Kidney (tissue), 14 donors: ENCODE data around the gene JAZF1. TPM values are rescaled to one million over a fixed set of nuclear protein-coding genes. Genes with fewer than 3 reads are reported as not detected.

Experiments used
- DNase-seq, 5 donors: peaks; one replicate each; pipeline ENCODE4 v3.0.0-alpha.2; 2013 to 2020
- FAIRE-seq: peaks from 2 replicates; lab custom pipeline; 2012; peaks lifted over from hg19 to GRCh38; lab: Jason Lieb, UNC
- H3K27ac ChIP-seq, 2 donors: one replicate each; pipeline ENCODE4 v1.7.0; 2013; ENCODE audit warnings: low read depth in 2 of 2, low read length in 2 of 2, inconsistent platforms in 1 of 2
- H3K27me3 ChIP-seq: one replicate; pipeline ENCODE4 v1.7.1; 2013; ENCODE audit warnings: low read length, inconsistent platforms; ENCODE audit not compliant: control insufficient read depth, insufficient read depth
- H3K36me3 ChIP-seq, 3 donors: one replicate each; pipeline versions ENCODE4 v1.7.0 to v1.7.1; 2013; ENCODE audit warnings: low read length in 3 of 3, control low read depth in 1 of 3, inconsistent platforms in 1 of 3; ENCODE audit not compliant: insufficient read depth in 3 of 3, control insufficient read depth in 2 of 3
- H3K4me1 ChIP-seq, 3 donors: one replicate each; pipeline versions ENCODE4 v1.7.0 to v1.7.1; 2013; ENCODE audit warnings: low read length in 3 of 3, inconsistent platforms in 1 of 3, low read depth in 1 of 3; ENCODE audit not compliant: control insufficient read depth in 2 of 3, insufficient read depth in 2 of 3
- H3K4me3 ChIP-seq, 3 donors: one replicate each; pipeline versions ENCODE4 v1.7.0 to v1.8.1; 2013; ENCODE audit warnings: low read length in 3 of 3, control low read depth in 1 of 3, inconsistent platforms in 1 of 3
- H3K9ac ChIP-seq, 3 donors: one replicate each; pipeline versions ENCODE4 v1.7.0 to v1.7.1; 2013; ENCODE audit warnings: low read length in 3 of 3, control low read depth in 1 of 3, inconsistent platforms in 1 of 3
- H3K9me3 ChIP-seq, 3 donors: one replicate each; pipeline versions ENCODE4 v1.7.0 to v1.7.1; 2013; ENCODE audit warnings: low read length in 3 of 3, control low read depth in 1 of 3, inconsistent platforms in 1 of 3; ENCODE audit not compliant: control insufficient read depth in 2 of 3, insufficient read depth in 1 of 3
- CTCF ChIP-seq: IDR thresholded peaks from 3 replicates; pipeline ENCODE4 v1.5.1; 2012; ENCODE audit warnings: mild to moderate bottlenecking, moderate library complexity, borderline replicate concordance; ENCODE audit not compliant: insufficient read depth; ENCODE audit errors: extremely low read depth
- intact Hi-C: fragments of 100-400 bp; cut with DNase I; formaldehyde crosslinking; loops from one replicate; pipeline ENCODE4 v1.11.1; 2022
- polyA plus RNA-seq: library from polyadenylated mRNA; stranded (reverse); fragments of 350-450 nt; fragmentation: Illumina TruSeq; extraction: RNeasy Lipid Tissue Mini Kit (QIAGEN cat#74804); gene quantifications from one replicate; pipeline ENCODE4 v1.2.3, GENCODE V29; 2014; ENCODE audit warnings: low read depth, low replicate concordance; ENCODE audit not compliant: insufficient read depth
- total RNA-seq: library from RNA; stranded (reverse); fragmentation: NEBNext Ultra II Directional; extraction: Animal tissue kit (Norgen Biotek cat#: 25700); gene quantifications from one replicate; pipeline ENCODE4 v1.2.1, GENCODE V29; 2021
- donor health status: control.
- donor health status: control.
- donor health status: control.
- donor health status: control.
- donor health status: control.
- donor health status: DM: yes; HTN: yes; CAD: no.
- donor health status: Normal renal cell carcinoma (clear cell type).

JAZF1 gene
- total and polyA plus RNA-seq, 2 donors from 2014 or later, result 5.7 to 13.1 TPM

DNA sequence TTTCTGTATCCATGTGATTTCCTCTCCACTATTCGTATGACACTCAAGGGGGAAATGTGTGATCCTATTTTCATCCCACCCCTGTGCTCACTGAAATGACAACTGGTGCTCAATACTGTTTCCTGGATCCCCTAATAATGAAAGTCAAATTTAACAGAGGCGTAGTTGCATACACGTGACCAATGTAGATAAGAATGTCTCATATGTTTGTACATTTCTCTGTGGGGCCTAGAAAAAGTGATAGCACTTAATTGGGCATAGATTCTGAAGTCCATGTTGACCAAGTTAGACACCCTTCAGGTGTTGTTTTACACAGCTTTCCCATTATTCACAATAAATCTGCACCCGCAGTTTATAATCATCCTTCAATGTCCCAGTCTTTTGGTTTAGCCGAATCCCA lies 59.1 kb downstream of the JAZF1 start:
- H3K9me3 ChIP-seq, result no peaks in the 10 kb centered on the region
- no peak overlapping the region for H3K4me3 ChIP-seq
- no peaks in the 10 kb centered on the region for H3K4me1 ChIP-seq
- no peaks in the 10 kb centered on the region for H3K36me3 ChIP-seq
- no peak for FAIRE-seq
- H3K27me3 ChIP-seq, result no peaks in the 10 kb centered on the region
- H3K9ac ChIP-seq, result no peak overlapping the region
- H3K27ac ChIP-seq, result no peak overlapping the region
- DNase-seq, result no peak
- intact Hi-C loops, result no loop called here
- no peak for TF ChIP-seq CTCF

DNA sequence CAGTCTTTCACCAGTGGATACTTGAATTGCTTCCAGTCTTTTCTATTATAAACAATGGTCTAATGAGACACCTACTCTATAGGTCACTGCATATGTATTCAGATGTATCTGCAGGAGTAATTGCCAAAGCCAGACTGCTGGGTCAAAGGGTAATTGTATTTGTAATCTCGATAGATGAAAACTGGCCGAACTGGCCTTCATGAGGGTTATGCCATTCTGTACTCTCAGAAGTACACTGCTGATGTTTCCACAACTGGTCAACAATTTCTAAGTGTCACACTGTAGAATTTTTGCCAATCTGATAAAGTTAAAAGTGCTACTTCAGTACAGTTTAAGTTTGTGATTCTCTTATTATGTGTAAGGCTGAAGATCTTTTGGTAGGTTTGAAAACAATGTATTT lies 64.6 kb downstream of the JAZF1 start:
- no peaks in the 10 kb centered on the region for H3K36me3 ChIP-seq
- DNase-seq (no peak), FAIRE-seq (no peak)
- no peaks in the 10 kb centered on the region for H3K4me1 ChIP-seq
- no peak for TF ChIP-seq CTCF
- intact Hi-C loops, result no loop called here
- H3K27me3 ChIP-seq, result no peaks in the 10 kb centered on the region
- H3K27ac ChIP-seq, result no peak overlapping the region
- H3K9me3 ChIP-seq, result no peaks in the 10 kb centered on the region
- no peak overlapping the region for H3K4me3 ChIP-seq
- H3K9ac ChIP-seq, result no peak overlapping the region

GRCh38 chr7:28115261-28115660 lies 65.3 kb downstream of the JAZF1 start:
- Histone ChIP-seq H3K4me1 (no peaks in the 10 kb centered on the region), H3K9ac (no peak overlapping the region), H3K4me3 (no peak overlapping the region), H3K9me3 (no peaks in the 10 kb centered on the region), H3K27me3 (no peaks in the 10 kb centered on the region), H3K27ac (no peak overlapping the region), H3K36me3 (no peaks in the 10 kb centered on the region)
- FAIRE-seq (no peak), DNase-seq (no peak)
- intact Hi-C loops, result no loop called here
- TF ChIP-seq CTCF, result no peak

DNA sequence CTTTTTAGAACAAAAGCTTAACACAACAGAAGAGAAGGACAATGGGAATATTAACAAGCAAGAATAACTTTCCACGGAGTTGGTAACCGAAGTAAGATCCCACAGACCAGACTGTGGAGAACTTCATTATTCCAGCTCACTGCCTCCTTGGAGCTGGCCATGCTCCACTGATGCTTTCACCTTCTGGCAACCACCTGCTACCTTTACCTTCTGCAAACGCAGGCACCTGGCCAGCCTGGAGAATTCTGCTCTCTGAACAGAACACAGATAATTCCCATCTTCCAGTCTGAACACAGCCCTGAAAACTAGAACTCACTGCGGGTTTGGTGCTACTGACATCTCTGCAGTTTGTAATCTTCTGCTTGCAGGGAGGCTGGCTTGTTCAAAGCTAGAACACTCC lies 66.5 kb downstream of the JAZF1 start:
- no peak for FAIRE-seq
- no peak overlapping the region for H3K4me3 ChIP-seq

More for the DNA sequence above, 66.5 kb downstream of the JAZF1 start:
- no peaks in the 10 kb centered on the region for H3K36me3 ChIP-seq
- no peak overlapping the region for H3K9ac ChIP-seq
- H3K4me1 ChIP-seq, result no peaks in the 10 kb centered on the region
- no peaks in the 10 kb centered on the region for H3K9me3 ChIP-seq
- TF ChIP-seq CTCF, result no peak
- DNase-seq, result peak in 2 of 5 donors; percentile 13 to 23
- no peak overlapping the region for H3K27ac ChIP-seq
- H3K27me3 ChIP-seq, result no peaks in the 10 kb centered on the region
- intact Hi-C loops, result no loop called here
